Measurements from ENCODE around the gene KCNJ6. TPM values are rescaled to one million over a fixed set of nuclear protein-coding genes. Genes with fewer than 3 reads are reported as not detected.

KCNJ6 gene
- total RNA-seq, 1 experiment from 2014 or later, result 1.2 TPM

GRCh38 chr21:37623183-37623582, 293.1 kb downstream of the KCNJ6 start:
- Mint-ChIP-seq H3K27ac (no peak overlapping the region), H3K4me1 (peaks cover 33 to 37% of the 10 kb centered on the region in 2 experiments), H3K27me3 (ENCODE audit: low read depth) (no peaks in the 10 kb centered on the region; the same call in 1 of the 2 replicates), H3K9me3 (peaks cover under 1 to 7% of the 10 kb centered on the region in 2 experiments), H3K36me3 (ENCODE audit: insufficient read depth in 1 of 3, low read depth in 3 of 3) (peaks cover 0 to 7% (median 2%) of the 10 kb centered on the region in 3 experiments; a peak in 4 of 7 replicates), H3K4me3 (no peak overlapping the region)
- Histone ChIP-seq H4K8ac (replicated peaks; ENCODE audit: insufficient read length, low read depth, low read length) (no peak overlapping the region), H2BK12ac (ENCODE audit: insufficient read length, low read depth, low read length) (no peak overlapping the region), H2BK15ac (ENCODE audit: low read depth, low read length) (no peak overlapping the region), H2BK20ac (ENCODE audit: low read depth, low read length, poor library complexity, severe bottlenecking) (no peak overlapping the region), H3K79me2 (ENCODE audit: insufficient read depth, low read length) (no peaks in the 10 kb centered on the region), H3K14ac (ENCODE audit: insufficient read depth, low read length) (no peak overlapping the region), H2AK5ac (ENCODE audit: insufficient read length, low read length) (no peak overlapping the region), H3K27me3 (ENCODE audit: insufficient read depth, low read length) (no peaks in the 10 kb centered on the region), H2AFZ (ENCODE audit: low read length) (no peak overlapping the region), H3K23ac (ENCODE audit: insufficient read length, low read depth, low read length) (no peak overlapping the region), H3K9ac (ENCODE audit: extremely low read depth, insufficient read length, low read length) (no peak overlapping the region), H4K5ac (ENCODE audit: insufficient read length, low read depth, low read length) (no peak overlapping the region), H3K4me2 (ENCODE audit: insufficient read depth, insufficient read length, low read length) (no peak overlapping the region), H3K79me1 (ENCODE audit: insufficient read depth, low read depth, low read length, poor library complexity, severe bottlenecking) (no peaks in the 10 kb centered on the region), H3K23me2 (ENCODE audit: insufficient read length, low read depth, low read length, poor library complexity, severe bottlenecking) (no peaks in the 10 kb centered on the region), H3K18ac (ENCODE audit: insufficient read length, low read depth, low read length) (no peak overlapping the region), H3K56ac (ENCODE audit: insufficient read length, low read depth, low read length) (no peak overlapping the region), H3K9me3 (ENCODE audit: control insufficient read depth, low read depth, low read length) (no peaks in the 10 kb centered on the region), H2BK120ac (ENCODE audit: low read depth, low read length, poor library complexity, severe bottlenecking) (no peak overlapping the region), H3K4ac (ENCODE audit: low read depth, low read length) (no peak overlapping the region), H3K4me1 (ENCODE audit: insufficient read depth, low read length) (peaks cover 10% of the 10 kb centered on the region; the same call in 1 of the 2 replicates), H4K91ac (ENCODE audit: insufficient read length, low read depth, low read length) (no peak overlapping the region), H4K20me1 (ENCODE audit: control insufficient read depth, insufficient read depth, insufficient read length) (no peaks in the 10 kb centered on the region), H3K27ac (ENCODE audit: insufficient read length, low read depth, low read length) (no peak overlapping the region), H3T11ph (ENCODE audit: low read length) (no peak overlapping the region), H2BK5ac (ENCODE audit: insufficient read length, low read length) (no peak overlapping the region)
- DNase-seq, result no peak
- no CpG with 5 or more reads among the region's 3 CpGs for WGBS (ENCODE audit: extremely low coverage, insufficient read length, low lambda C conversion rate)
- TF ChIP-seq CTCF (conservative IDR thresholded peaks at IDR 0.05), result no peak

Data from H9 (cell line).